OCI-M1 (cell line): ENCODE data around the gene NFKBIZ.
"Not testable (repeated sequence)": the region's sequence is repeated elsewhere in the genome, so short reads cannot be mapped to it uniquely, and the experiment has no call there.

Source experiments
- DNase-seq: peaks from one replicate; lab custom pipeline; 2025; lab: John Stamatoyannopoulos, UW

Gene NFKBIZ

DNA sequence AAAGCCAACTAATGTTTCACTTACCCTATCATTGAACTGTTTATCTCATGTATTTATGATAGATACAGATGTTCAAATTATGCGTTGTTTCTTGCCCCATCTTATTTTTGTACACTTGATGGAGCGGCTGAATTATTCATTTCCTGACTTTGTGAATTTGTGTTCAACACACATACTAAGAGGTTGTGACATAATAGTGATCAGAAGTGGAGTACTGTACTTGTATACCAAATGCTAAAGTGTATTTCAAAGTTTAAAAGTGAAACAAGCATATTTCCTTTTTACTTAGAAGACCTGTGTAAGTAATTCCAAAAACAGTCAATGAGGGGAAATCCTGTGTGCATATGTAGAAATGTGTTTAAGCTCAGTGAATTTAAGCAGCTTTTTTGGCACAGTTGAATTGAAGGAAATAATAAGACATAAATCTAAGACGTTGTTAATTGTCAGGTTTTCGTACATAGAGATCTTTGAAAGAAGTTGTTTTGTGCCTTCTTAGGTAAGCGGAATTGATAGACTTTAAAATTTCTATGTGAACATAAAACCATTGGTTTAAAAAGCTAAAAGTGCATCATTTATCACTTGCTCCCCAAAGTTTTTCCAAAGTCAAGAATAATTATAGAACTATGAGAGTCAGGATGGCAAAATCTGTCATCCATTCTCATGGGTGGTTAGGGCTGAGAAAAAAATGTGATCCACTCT lies 1.9 kb downstream of the NFKBIZ start:
- no peak for DNase-seq

DNA sequence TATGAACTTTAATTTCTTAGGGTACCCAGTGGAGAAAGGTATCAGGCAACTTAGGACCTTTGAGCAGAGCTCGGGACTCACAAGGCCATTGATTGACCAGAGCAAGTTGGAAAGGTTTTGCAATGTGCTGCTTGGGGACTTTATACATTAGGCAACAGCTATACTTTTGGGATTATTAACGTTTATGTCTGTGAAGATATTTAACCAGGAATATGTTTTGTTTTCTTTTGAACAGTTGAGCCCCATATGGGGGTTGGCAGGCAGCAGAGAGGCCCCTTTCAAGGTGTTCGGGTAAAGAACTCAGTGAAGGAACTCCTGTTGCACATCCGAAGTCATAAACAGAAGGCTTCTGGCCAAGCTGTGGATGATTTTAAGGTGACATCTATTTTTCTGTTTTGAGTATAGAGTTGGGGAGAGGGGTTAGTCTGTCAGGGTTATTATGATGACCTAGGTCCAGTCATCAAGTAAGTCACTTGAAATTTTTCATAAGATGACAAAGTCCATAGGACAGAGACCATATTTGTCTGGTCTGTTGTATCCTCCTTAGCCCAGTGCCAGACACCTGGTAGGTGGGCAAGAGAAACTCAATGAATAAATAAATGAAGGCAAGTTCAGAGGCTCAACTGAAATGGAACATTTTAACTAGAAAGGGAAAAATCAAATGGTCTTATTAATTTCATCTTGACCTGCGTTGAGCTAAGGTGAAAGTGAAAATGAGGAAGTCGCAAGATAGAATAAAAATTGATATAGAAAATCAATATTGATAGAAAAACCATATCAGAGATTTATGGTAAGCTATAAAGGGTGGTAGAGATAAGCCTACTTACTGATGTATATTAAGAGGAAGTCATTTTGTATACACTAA lies 2.8 kb downstream of the NFKBIZ start:
- no peak for DNase-seq

GRCh38 chr3:101852983-101853840 lies 3.9 kb downstream of the NFKBIZ start:
- no peak for DNase-seq

- no peak for DNase-seq
These were observed 4.7 kb downstream of the NFKBIZ start for GRCh38 chr3:101853982-101854381.

DNA sequence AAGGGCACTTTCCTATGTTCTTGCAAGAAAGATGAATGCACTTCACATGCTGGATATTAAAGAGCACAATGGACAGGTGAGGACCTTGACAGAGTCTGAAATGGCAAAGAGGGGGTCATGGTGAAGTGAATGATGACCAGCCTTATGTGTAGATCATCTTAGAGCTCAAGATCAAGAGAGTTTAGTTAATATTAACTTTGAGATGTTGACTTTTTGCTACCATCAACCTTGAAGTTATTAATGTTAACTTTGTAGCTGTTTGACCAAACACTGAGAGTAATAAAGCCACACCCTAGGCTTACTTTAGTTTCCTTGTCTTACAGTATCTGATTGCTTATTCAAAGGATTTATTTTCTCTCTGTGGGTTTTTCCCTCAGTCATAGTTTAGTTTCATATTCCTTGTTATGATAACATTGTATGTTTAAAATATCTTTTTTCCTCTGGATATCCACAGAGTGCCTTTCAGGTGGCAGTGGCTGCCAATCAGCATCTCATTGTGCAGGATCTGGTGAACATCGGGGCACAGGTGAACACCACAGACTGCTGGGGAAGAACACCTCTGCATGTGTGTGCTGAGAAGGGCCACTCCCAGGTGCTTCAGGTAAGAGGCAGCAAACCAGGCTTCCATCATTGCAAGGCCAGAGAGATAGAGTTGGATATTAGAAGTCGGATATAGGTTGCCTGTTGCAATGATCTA lies 5.4 kb downstream of the NFKBIZ start:
- no peak for DNase-seq

GRCh38 chr3:101857301-101857741 lies 8.0 kb downstream of the NFKBIZ start:
- no peak for DNase-seq

GRCh38 chr3:101858464-101859030 lies 9.2 kb downstream of the NFKBIZ start:
- no peak for DNase-seq

- DNase-seq: no peak
These were observed 10.7 kb downstream of the NFKBIZ start for GRCh38 chr3:101859882-101860448.

DNA sequence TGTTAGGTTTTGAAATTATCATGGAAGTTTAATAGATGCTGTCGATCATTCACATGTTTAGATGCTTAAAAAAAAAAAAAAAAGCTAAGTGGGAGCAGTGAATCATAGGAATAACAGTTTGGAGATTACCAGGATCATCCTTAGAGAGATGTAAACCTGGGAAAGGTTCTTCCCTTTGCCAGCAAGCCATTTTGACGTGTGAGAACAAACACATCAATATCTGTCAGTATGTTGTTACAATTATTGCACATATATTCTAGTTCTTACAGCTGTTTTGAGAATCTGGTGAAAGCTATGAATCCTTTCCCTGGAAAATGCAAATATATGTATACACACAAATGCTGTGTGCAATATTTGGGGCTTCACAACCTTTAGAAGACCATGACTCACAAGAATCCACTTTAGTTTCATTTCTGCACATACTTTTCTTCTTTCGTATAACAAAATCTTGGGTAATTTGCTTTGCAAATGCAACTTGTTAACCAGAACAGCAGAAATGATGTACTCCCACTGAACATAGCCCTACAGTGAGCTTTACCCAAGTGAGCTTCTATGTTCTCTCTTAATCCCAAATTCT lies 12.0 kb downstream of the NFKBIZ start:
- DNase-seq: peak; percentile 23

- no peak for DNase-seq
These were observed 12.6 kb downstream of the NFKBIZ start for GRCh38 chr3:101861789-101862415.

DNA sequence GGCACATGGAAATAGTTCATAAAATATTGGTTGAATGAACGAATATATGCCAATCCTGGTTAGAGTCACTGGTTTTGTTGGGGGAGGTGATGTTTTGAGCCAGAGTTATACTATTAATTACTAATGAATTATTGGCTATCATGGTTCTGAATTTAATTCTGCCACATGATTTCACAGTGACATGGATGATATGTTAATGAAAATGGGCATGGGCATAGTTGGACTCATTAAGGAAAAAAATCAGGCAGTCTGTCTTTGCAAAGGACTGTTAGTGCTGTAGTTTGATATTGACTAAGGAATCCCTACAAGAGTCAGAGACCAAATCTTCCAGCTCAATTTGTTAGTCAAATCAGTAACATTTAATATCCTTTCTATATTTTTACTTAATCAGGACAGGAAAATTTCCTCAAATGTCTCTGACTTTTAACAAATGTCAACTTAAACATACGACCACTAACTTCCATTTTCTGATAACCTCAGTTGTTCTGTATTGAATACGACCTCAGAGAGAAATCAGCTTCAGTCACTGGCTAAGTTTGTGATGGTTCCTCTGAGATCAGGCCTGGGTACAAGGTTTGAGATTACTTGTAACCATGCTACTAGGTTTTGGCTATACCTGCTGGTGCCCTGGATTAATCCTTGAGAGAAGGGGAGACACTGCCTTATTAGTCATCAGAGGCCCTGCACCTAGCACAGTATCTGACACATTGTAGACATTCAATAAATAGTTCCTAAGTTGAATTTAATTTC lies 13.3 kb downstream of the NFKBIZ start:
- peak; percentile 16 for DNase-seq

DNA sequence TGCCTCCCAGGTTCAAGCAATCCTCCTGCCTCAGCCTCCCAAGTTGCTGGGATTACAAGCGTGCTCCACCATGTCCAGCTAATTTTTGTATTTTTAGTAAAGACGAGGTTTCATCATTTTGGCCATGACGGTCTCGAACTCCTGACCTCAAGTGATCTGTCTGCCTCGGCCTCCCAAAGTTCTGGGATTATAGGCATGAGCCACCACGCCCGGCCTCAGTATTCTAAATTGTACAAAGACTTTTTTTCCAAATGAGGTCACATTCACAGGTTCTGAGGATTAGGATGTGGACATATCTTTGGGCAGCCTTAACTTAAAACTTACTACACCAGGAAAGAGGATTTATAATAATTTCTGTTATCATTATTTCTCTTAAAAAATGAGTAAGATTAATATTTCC lies 15.6 kb downstream of the NFKBIZ start:
- not testable (repeated sequence) for DNase-seq

GRCh38 chr3:101865751-101866509 lies 16.6 kb downstream of the NFKBIZ start:
- DNase-seq: no peak

GRCh38 chr3:101867511-101867910 lies 18.2 kb downstream of the NFKBIZ start:
- no peak for DNase-seq

DNA sequence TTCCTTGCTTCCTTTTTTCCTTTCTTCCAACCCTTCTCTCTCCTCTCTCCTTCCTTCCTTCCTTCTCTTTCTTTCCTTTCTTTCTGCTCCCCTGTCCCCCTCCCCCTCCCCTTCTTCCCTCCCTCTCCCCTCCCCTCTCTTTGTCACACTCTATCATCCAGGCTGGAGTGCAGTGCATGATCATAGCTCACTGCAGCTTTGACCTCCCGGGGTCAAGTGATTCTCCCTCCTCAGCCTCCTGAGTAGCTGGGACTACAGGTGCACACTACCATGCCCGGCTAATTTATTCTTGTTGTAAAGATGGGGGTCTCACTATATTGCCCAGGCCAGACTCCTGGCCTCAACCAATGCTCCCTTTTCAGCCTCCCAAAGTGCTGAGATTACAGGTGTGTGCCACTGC lies 18.7 kb downstream of the NFKBIZ start:
- DNase-seq: no peak

DNA sequence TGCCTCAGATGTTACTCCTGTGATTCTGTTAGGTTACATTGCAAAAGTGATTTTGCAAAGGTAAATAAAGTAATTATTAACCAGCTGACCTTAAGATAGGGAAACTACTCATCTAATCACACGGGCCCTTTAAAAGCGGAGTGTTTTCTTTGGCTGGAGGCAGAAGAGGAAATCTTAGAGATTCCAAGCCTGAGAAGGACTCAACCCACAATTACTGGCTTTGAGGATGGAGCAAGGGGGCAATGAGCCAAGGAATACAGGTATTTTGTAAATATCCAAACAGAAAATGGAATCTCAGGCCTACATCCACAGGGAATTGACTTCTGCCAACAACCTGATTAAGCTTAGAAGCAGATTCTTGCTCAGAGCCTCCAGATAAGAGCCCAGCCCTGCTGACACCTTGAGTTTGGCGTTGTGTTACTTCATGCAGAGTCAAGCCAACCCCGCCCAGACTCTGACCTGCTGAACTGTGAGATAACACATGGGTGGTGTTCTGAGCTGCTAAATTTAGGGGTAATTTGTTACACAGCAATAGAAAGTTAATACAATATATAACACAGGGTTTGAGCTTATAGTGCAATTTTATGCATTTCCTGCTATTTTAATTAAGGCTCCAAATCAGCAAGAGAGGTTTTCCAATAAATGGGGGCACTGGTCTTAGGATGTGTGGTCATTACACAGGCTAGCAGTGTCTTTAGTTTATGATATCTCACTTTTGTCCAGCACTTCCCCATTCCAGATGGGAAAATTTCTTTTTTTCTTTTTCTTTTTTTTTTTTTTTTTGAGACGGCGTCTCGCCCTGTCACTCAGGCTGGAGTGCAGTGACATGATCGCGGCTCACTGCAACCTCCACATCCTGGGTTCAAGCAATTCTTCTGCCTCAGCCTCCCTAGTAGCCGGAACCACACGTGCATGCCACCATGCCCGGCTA lies 19.5 kb downstream of the NFKBIZ start:
- DNase-seq: peak; percentile 85

DNA sequence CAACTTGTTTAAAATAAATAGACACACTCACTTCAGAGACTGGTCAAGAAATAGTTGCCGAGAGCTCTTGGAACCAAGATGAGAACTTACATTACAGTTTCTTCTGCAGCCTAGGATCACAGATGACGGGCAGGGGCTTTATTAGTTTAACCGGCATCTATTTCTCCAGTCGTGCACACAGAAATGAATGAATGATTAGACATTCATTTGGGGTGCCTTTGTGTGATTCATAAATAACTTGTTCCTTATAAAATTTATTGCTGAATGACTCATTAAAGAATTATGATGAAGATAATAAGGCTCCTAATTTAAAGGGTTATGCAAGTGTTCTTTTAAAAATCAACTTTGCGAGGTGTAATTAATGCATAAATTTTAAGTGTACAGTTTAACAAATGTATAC lies 20.8 kb downstream of the NFKBIZ start:
- no peak for DNase-seq

GRCh38 chr3:101873619-101874018 lies 24.3 kb downstream of the NFKBIZ start:
- peak; percentile 34 for DNase-seq
